ENCODE data around the gene DCAF6.
A peak's percentile ranks its signal among the peaks of the same experiment; 100 is the strongest.

DCAF6 gene

GRCh38 chr1:168106274-168106673, 169.8 kb downstream of the DCAF6 start:
- DNase-seq = no peak

- peak; percentile 14 to 74 (median 42) for DNase-seq
These were observed 174.5 kb downstream of the DCAF6 start for GRCh38 chr1:168110896-168111545.

GRCh38 chr1:168112673-168113305, 176.3 kb downstream of the DCAF6 start:
- peak; percentile 19 to 63 (median 38) for DNase-seq

- DNase-seq = no peak
These were observed 178.4 kb downstream of the DCAF6 start for GRCh38 chr1:168114845-168115244.

GRCh38 chr1:168116327-168116799, 179.9 kb downstream of the DCAF6 start:
- no peak for DNase-seq

GRCh38 chr1:168119750-168120149, 183.3 kb downstream of the DCAF6 start:
- no peak for DNase-seq

GRCh38 chr1:168121401-168122011, 185.0 kb downstream of the DCAF6 start:
- DNase-seq = no peak

GRCh38 chr1:168125051-168125450, 188.6 kb downstream of the DCAF6 start:
- no peak for DNase-seq
